Lower leg skin (tissue), 3 donors: ENCODE data around the gene CNIH3.

Experiments
- POLR2A ChIP-seq, 2 donors: fragments of 450-650 bp; IDR thresholded peaks; one replicate each; pipeline ENCODE4 v1.6.1; 2016 to 2017; ENCODE audit warnings: antibody characterized with exemption in 2 of 2, mild to moderate bottlenecking in 1 of 2, moderate library complexity in 1 of 2
- TF ChIP-seq, protein P1 (sequence below), 3 donors: fragments of 450-650 bp; IDR thresholded peaks; one replicate each; pipeline ENCODE4 v1.5.1; 2016; ENCODE audit warnings: antibody characterized with exemption in 3 of 3, mild to moderate bottlenecking in 3 of 3, moderate library complexity in 2 of 3

DNA sequence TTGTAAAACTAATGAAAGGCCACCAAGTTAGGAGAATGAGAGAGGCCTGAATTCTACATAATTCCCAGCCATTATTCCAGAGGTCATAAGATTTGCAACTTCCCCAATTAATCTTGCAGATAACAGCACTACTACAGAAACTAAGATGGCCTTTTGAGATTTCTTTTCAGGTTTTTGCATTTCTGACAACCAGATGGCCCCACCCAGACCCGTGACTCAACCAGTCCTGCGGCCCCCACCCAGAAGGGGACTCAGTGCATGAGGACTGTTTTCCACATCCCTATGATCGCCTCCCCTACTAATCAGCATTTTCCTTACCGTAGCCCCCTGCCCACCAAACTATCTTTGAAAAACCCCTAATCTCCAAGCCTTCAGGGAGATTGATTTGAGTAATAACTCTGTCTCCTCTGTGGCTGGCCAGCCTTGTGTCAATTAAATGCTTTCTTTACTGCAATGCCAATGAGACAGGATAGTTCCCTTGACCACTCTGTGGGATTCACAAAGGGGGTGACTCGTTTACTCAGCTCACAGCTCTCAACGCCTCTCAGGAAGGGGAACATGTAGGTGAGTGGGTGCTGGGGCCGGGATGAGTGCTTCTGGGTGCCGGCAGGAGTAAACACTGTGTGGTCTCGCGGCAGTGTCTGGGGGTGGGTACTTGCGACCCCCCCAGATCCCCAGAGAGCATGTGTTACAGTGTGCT is 10.5 kb upstream of the CNIH3 start:
- TF ChIP-seq, protein P1, sequence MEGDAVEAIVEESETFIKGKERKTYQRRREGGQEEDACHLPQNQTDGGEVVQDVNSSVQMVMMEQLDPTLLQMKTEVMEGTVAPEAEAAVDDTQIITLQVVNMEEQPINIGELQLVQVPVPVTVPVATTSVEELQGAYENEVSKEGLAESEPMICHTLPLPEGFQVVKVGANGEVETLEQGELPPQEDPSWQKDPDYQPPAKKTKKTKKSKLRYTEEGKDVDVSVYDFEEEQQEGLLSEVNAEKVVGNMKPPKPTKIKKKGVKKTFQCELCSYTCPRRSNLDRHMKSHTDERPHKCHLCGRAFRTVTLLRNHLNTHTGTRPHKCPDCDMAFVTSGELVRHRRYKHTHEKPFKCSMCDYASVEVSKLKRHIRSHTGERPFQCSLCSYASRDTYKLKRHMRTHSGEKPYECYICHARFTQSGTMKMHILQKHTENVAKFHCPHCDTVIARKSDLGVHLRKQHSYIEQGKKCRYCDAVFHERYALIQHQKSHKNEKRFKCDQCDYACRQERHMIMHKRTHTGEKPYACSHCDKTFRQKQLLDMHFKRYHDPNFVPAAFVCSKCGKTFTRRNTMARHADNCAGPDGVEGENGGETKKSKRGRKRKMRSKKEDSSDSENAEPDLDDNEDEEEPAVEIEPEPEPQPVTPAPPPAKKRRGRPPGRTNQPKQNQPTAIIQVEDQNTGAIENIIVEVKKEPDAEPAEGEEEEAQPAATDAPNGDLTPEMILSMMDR (IDR thresholded peaks at IDR 0.05) = no peak
- TF ChIP-seq POLR2A (IDR thresholded peaks at IDR 0.05) = no peak
